ENCODE results near the gene TCAIM.

- TF ChIP-seq CTCF (IDR thresholded peaks at IDR 0.05) (no peak), POLR2A (IDR thresholded peaks at IDR 0.05) (no peak)
Measured at GRCh38 chr3:44416031-44417030, 77.8 kb downstream of the TCAIM start.

All from testis (tissue), 2 donors.